Ecto neural progenitor cell (in vitro differentiated cells): ENCODE measurements around the gene ATP8B1.
"Not testable (repeated sequence)": the region's sequence is repeated elsewhere in the genome, so short reads cannot be mapped to it uniquely, and the experiment has no call there.

Experiments used
- DNase-seq: peaks from one replicate; pipeline ENCODE4 v3.0.0-alpha.2; 2018; ENCODE audit warnings: low spot score

Gene ATP8B1

DNA sequence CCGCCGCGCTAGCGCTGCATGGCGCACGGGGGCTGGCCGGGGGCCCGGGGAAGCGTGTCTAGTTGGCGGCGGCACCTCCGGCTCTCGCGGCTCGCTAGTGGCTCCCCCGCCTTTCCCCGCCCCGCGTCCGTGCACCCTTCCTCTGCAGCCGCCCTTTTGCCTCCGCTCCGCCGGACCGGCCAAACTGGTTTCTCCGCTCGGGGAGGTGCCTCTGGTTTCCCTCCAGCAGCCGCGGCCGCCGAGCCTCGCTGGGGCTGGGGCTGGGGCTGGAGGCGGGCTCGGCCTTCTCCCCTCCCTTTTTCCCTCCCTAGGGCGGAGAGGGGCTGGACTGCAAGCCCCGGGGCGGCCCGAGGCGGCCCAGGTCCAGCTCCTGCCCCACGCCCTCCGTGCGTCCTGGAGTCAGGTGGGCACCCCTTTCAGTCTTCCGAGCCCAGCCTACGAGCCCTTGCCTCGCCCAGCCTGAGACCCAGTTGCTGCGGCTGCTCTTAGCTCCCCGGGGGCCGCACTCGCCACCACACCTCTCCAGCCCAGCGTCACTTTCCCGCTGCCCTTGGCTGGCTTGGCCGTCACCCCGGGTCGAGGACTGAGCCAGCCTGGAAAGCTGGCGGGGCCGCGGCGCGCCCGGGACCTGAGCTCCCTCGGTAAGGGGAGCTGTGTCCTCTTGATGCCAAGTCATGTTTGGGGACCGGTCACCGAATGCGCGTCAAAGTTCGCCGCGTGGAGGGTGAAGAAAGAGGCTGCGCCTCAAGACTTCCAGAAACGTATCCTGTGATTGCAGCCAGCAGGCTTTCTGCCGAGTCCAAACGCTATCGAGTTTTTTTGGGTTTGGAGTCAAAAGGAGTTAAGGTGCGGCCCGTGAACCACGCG is at the start of gene ATP8B1:
Gene ATP8B1, minus strand, starts transcription at position 213 of the 867 bp plus-strand sequence. CDS start 71,508 bp downstream, outside the sequence.
- peak; percentile 84 for DNase-seq

DNA sequence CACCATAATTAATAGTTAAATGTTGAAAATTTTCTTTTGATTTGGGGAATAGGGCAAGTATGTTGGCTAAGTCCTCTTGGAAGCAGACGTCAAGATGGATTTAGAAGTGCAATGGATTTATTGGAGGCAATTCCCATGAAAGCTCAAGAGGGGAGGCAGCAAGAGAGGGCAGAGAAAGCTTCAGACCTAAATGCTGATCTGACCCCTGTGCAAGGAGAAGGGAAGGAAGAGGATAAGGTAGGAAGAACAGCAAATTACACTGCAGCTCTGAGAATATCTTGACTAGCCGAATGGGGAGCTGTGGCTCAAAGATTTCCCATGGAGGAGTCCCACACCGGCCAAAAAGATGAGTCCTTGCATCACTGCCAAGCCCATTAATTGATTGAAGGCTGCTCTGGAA is 46.9 kb upstream of the ATP8B1 start:
- no peak for DNase-seq

DNA sequence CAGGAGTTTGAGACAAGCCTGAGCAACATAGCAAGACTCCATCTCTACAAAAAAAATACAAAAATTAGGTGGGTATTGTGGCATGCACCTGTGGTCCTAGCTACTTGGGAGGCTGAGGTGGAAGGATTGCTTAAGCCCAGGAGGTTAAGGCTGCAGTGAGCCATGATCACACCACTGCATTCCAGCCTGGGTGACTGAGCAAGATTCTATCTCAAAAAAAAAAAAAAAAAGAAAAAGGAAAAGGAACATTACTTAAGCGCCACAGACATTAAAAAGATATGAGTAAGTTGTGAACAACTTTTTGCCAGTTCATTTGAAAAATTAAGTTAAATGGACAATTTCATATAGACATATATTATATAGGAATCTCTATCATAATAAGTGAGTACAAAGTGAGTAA is 45.3 kb upstream of the ATP8B1 start:
- not testable (repeated sequence) for DNase-seq

DNA sequence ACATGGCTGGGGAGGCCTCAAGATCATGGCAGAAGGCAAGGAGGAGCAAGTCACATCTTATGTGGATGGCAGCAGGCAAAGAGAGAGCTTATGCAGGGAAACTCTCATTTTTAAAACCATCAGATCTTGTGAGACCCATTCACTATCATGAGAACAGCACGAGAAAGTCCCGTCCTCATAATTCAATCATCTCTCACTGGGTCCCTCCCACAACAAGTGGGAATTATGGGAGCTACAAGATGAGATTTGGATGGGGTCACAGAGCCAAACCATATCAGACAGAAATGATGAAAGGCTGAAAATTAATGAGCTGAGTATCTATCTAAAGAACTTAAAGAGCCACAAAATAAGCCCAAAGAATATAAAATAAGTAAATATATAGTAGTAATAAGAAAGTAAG is 44.3 kb upstream of the ATP8B1 start:
- DNase-seq: not testable (repeated sequence)

DNA sequence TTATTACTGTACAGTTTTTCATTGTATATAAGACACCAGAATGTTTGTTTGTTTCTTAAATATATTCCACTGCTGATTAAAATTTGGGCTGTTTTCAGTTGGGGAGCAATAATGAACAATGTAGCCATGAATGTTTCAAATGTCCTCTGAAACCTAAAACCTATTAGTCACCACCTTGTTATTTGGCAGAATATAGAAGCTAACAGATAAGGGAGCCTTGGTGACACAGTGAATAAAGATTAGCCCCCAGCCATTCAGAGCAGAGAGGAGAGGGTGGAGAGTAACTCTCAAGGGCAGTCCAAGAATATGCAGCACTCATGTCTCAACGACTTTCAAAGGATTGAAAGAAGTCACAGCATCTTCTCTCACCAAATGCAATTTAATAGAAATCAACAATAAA is 43.1 kb upstream of the ATP8B1 start:
- DNase-seq: no peak

DNA sequence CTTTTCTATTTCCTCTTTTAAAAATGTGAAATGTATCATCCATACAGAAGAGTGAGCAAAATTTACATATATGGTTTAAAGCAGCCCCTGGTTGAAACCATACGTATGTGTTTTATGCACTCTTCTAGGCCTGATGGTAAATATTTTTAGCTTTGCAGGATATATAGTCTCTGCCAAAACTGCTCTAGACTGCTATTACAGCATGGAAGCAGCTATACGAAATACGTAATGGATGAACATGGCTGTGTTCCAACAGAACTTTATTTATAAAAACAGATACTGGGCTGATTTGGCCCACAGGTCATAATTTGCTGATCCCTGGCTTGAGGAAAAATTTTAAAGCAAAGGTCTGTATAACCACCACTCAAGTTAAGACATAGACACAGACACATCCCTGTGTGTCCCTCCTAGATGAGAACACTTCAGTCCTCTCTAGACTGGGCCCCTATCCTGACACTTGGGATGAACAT is 42.5 kb upstream of the ATP8B1 start:
- DNase-seq: no peak

DNA sequence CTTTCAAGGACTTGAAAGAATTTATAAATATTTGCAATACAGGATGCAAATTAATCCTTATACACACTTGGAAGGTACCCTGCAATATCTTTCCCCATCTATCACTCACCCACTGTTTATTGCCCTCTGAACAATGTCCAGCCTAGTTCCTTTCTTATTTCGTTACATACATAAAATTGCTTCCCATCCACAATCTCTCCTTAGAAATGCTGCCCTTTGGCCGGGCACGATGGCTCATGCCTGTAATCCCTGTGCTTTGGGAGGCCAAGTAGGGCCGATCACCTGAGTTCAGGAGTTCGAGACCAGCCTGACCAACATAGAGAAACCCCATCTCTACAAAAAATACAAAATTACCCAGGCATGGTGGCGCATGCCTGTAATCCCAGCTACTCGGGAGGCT is 41.2 kb upstream of the ATP8B1 start:
- no peak for DNase-seq

DNA sequence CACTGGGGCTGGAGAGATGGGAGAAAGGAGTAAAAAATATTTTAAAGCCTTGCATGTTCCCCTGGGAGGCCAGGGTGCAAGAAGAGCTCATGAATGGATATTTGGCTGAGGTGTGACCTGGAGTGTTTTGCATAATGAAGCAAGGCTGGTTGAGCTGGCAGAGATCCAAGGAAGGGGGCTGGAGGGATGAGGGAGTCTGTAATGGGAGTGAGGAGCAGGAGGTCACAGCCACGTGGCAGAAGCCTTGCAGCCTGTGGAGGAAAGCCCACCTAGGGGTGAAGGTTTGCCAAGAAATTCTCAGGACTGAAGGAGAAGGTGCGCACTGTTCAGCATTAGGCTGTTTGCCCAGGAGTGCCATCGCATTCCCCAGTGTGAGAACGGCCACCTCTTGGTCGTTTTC is 40.3 kb upstream of the ATP8B1 start:
- no peak for DNase-seq

DNA sequence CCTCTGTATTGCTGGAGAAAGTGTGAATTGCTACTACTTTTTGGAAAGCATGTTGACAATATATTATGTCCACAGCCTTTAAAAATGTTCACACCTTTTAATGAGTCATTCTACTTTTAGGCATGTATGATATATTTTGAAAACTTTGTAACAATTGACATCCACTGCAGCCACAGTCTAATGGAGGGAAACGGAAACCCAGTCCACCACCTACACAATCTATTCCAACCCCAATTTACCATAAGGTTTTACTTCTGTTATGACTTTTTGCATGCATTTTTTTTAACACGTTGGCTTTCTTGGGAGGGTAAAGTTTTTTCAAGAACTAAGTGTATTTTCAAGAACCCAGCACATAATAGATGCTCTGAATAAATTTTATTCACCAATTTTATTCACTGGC is 38.5 kb upstream of the ATP8B1 start:
- DNase-seq: no peak

DNA sequence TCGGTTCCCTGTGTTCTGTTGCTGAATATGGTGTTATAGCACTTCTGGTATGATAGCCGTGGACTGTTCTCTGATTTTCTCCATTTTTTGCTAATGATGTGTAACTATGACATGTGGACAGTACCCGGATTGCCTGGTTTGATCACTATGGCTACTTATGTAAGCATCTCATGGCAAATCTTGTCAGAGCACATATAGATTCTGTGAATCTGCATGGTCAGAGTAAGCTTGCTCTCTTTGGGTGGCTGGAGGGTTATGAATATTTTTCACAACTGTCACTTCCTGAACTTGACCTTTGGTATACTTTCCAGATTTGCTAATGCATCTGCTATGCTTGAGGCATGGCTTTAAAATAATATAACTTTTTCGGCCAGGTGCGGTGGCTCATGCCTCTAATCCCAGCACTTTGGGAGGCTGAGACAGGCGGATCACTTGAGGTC is 36.8 kb upstream of the ATP8B1 start:
- no peak for DNase-seq

DNA sequence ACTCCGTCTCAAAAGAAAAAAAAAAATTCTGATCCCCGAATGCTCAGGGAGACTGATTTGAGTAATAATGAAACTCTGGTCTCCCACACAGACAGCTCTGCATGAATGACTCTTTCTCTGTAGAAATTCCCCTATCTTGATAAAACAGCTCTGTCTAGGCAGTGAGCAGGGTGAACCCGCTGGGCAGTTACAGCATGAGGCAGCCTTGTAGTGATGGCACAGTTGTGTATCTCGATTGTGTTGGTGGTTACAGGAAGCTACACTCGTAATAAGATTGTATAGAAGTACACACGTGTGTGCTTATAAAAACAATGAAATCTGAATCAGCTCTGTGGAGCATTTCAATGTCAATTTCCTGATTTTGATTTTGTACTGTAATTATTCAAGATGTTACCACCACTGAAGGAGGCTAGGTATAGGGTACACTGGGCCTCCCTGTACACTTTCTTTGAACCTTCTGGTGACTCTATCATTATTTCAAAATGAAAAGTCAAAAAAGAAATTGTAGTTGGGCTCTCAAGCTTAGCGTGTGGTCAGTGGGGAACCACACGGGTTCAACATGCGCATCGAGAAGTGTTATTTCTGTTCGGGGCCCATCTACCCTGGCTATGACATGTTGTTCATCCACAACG is 34.9 kb upstream of the ATP8B1 start:
- DNase-seq: no peak

DNA sequence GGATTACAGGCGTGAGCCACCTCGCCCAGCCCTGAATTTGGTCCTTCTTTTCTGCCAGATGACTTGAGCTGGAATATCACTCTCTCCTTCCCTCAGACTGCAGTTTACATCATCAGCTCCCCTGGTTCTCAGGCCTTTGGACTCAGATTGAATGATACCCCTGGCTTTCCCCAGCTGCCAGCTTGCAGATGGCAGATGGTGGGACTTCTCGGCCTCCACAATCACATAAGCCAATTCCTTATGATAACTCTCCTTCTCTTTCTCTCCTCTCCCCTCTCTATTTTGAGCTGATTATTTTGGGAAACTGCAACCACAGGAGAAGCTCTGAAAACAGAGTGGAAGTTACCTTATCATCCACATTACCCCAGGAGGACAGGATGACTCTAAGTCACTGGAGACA is 33.4 kb upstream of the ATP8B1 start:
- DNase-seq: no peak

DNA sequence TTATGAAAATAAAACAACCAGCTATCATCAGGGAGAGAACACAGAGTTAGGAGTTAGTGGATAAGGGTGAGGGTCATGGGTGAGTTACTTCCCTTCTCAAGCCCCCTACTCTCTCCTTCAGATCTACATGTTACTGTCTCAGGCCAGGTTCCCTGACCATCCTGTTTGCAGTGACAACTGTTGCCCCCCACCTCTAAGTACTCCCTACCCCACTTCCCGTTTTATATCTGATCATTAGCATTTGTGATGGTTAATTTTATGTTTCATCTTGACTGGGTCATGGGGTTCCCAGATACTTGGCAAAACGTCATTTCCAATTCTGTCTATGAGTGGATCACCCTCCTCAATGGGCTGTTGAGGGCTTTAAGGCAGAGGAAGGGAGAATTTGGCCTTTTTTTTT is 32.8 kb upstream of the ATP8B1 start:
- no peak for DNase-seq

DNA sequence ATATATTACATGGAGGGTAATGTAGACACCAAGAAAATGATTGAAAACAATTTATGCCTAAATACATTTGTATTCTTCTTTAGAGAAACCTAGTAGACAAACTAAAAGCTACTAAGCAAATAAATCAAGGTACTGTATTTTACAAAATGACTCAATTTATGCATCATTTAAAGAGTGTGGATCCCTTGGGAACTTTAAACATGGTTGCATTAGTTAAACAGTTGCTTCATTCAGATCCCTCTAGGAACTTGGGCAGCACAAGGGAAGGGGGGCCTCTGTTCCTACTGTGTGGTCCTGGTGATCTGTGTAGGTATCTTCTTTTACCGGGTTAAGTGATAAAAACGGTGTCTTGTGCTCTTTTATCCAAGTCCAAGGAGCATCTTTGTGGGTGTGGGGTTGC is 31.5 kb upstream of the ATP8B1 start:
- DNase-seq: no peak

DNA sequence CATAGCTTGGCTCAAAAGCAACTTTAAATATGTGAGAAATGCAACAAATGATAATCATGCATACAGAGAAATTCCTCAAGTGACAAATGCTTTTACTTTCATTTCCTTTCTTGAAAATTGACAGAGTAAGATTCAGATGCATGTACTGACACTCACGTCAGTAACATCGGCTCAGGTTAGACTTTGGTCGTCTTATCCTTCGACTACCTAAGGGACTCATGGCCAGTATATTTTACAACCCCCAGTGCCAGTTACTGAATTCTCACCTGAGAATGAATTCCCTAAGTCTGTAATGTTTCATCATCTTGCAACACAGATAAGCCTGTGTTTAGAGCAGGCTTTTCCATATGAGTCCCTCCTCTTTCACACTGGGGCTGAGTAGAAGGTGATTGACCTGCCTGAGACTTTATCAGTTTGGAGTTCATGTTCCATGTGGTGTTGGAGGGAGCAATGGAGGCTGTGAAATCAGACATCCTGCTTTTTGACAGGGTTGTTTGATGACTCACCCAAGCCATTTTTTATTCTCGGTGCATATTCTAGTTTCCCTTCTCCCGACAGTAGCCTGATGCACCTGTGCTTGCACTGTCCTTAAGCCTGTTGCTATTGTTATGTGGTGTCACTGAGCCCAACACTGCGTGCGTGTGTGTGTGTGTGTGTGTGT is 30.5 kb upstream of the ATP8B1 start:
- no peak for DNase-seq

DNA sequence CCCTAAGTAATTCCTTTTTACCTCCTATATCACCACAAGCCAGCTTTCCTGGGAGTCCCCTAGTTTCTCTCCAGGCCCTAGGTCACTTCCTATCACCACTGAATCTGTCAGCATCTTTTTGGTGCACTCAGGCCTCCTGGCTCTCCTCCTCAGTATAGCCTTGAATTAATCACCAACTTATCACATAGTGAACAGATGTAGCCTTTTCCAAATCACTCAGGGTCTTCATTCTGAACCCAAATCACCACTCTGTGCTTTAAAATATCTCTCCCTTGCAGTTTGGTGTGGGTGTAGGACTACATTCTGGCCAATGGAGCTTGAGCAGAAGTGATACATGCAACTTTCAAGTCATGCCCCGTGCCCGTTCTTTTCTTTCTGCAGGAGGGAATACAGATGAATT is 29.6 kb upstream of the ATP8B1 start:
- no peak for DNase-seq

DNA sequence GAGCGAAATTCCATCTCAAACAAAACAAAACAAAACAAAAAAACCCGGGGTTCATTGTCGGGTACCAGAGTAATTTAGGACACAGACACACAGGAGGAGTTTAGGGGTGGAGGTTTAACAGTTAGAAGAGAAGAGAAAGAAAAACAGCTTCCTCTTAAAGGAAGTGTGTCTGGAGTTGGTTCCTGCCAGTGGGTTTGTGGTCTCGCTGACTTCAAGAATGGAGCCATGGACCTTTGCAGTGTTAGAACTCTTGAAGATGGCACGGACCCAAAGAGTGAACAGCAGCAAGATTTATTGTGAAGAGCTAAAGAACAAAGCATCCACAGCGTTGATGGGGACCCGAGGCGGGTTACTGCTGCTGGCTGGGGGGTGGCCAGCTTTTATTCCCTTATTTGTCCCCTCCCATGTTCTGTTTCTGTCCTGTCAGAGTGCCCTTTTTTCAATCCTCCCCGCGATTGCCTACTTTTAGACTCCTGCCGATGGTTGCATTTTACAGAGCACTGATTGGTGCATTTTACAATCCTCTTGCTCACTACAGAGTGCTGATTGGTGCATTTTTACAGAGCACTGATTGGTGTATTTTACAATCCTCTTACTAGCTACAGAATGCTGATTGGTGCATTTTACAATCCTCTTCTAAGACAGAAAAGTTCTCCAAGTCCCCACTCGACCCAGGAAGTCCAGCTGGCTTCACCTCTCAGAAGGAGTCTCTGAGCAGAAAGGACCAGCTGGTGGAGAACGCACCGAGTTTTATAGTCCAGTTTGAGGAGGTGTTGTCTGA is 28.7 kb upstream of the ATP8B1 start:
- DNase-seq: no peak

DNA sequence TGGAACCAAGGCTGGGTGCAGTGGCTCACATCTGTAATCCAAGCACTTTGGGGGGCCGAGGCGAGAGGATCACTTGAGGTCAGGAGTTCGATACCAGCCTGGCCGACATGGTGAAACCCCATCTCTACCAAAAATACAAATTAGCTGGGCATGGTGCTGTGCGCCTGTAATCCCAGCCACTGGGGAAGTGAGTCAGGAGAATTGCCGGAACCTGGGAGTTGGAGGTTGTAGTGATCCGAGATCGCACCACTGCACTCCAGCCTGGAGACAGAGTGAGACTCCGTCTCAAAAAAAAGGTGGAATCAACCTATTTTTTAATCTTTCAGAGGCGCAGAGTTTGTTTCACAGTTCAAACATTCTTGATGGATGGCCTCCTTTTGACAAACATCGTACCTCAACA is 24.5 kb upstream of the ATP8B1 start:
- no peak for DNase-seq

DNA sequence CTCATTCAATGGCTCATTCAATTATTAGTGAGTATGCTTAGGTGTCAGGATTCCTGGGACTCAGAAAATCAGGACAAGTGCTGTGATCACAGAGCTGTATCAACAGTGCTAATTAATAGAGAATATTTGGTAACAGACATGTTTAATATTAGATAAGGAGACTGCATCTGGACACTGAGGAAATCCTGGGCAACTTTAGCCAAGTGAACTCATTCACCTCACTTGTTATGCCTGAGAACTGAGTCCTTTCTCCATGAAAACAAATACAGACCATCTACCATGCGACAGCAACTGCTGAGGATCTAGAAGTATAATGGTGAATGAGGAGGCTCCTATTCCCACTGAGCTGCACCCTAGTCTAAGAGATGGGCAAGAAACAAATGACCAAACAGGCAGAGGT is 23.1 kb upstream of the ATP8B1 start:
- no peak for DNase-seq

DNA sequence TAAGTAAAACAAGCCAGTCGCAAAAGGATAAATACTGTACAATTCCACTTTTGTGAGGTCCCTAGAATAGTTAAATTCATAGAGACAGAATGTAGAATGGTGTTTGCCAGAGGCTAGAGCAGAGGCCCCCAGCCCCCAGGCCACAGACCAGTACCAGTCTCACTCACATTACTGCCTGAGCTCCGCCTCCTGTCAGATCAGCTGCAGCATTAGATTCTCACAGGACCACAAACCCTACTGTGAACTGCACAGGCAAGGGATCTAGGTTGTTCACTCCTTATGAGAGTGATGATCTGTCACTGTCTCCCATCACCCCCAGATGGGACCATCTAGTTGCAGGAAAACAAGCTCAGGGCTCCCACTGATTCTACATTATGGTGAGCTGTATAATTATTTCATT is 17.5 kb upstream of the ATP8B1 start:
- peak; percentile 18 for DNase-seq

DNA sequence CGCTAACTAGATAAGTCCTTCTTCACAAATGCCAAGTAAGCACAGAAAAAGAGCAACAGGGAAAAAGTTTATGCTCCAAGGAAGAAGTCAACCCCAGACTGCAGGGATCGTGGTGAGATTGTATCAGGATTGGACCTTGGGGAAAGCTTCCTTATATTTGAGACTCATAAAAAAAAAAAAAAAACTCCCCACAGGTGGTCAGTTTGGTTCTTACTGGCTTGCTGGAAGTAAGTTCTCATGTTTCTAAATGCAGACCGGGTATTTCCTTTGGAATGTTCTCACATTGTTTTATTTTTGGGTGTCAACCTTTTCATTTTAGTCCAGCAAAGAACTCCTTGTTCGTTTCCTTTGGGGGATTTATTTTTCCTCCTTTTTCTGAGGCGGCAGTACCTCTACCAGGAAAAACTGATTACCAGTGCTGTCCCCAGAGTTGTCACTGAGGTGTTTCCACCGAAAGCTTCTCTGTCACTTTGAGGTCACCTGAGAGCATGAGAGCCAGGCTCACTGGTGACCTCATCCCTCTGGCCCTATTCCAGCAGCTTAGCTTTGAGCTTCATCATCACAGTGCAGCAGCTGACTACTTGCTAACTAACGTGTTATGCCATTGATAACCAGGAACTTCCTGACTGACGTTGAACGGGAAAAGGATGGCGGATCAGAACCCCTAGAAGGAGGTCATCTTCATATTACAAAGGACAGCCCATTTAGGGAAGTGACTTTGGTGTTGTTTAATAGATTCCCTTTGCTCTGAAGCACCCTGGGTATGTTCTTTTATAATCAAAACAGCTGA is 16.8 kb upstream of the ATP8B1 start:
- peak; percentile 23 for DNase-seq
